Gastroesophageal sphincter (tissue), 3 donors: ENCODE measurements around the gene HMG20A.

Experiments
- CTCF ChIP-seq, 4 experiments: fragments of 200-600 bp in 2 of 4; fragments of 450-650 bp in 2 of 4; sonication (generic) in 1 of 4; IDR thresholded peaks; one replicate each; pipeline ENCODE4 v1.5.1; 2017 to 2019; ENCODE audit warnings: antibody characterized with exemption in 4 of 4, mild to moderate bottlenecking in 2 of 4, moderate library complexity in 2 of 4
- EP300 ChIP-seq: sonication (generic); formaldehyde crosslinking; IDR thresholded peaks from one replicate; pipeline ENCODE4 v1.6.1; 2017; ENCODE audit warnings: antibody characterized with exemption, mild to moderate bottlenecking
- POLR2A ChIP-seq, 2 donors: fragments of 450-650 bp; IDR thresholded peaks; one replicate each; pipeline ENCODE4 v1.6.1; 2017; ENCODE audit warnings: antibody characterized with exemption in 2 of 2, mild to moderate bottlenecking in 2 of 2, moderate library complexity in 1 of 2

GRCh38 chr15:77503240-77503639 is 82.6 kb downstream of the HMG20A start:
- no peak for TF ChIP-seq CTCF (IDR thresholded peaks at IDR 0.05)
- no peak for TF ChIP-seq POLR2A (IDR thresholded peaks at IDR 0.05)
- no peak for TF ChIP-seq EP300
